DMS 273 treated with DMSO at 0.1 percent for 48 hours (cell line): ENCODE data around the gene TNNT1.
"Not testable (repeated sequence)": the region's sequence is repeated elsewhere in the genome, so short reads cannot be mapped to it uniquely, and the experiment has no call there.

Experiments used
- DNase-seq: peaks from one replicate; lab custom pipeline; 2025; lab: John Stamatoyannopoulos, UW

The TNNT1 gene

GRCh38 chr19:55166530-55167268 lies 17.7 kb upstream of the TNNT1 start, which contains the start of gene DNAAF3:
Gene DNAAF3, minus strand, starts transcription at chr19:55166613. Its CDS starts 200 bp downstream, at chr19:55166413.
- peak; percentile 92 for DNase-seq

- peak; percentile 73 for DNase-seq
These were observed 17.0 kb upstream of the TNNT1 start for GRCh38 chr19:55165952-55166529.

DNA sequence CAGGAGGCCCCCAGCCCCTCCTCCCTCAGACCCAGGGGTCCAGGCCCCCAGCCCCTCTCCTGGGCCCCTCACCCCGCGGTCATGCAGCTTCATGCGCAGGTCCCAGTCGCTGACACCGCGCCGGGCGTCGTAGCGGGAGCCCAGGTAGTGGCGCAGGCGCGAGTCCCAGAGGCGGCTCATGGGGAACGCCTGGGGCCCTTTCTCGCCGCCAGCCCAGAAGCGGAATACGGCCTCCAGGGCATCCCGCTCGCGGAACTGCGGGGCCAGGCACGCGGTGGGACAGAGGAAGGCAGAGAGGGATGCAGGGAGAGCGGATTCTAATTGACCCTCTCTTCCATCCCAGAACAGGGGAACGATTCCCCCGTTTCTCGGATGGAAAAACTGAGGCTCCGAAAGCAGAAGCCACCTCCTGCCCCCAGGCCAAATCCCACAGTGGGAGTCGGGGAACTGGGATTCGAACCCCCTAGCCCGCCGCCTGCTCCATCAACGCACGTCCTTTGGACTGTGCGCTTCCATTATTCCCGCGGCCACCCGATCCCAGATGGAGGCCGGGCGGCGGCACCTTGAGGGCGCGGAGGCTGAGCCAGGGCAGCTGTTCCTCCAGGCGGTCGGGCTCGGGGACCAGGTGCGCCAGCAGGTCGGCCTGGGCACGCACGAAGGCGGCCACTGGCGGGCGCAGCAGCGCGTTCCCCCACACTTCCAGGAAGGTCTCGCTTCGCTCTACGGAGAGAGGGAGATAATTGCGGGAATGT lies 12.7 kb upstream of the TNNT1 start:
- no peak for DNase-seq

DNA sequence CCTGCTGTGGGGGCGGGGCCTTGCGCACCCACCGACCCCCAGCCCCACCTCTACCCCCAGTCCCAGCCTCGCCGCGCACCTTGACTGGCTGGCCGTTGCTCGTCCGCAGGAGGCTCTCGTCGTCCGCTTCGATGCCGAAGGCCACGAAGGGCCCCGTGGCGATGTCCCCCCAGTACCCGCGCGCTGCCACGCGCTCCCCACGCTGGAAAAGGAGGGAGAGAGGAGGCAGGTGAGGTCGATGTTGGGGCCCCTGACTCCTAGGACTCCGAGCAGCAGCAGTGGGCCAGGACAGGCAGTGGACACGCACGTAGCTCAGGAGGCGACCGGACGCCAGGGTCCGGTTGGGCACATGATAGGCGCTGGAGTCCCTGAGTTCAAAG lies 12.0 kb upstream of the TNNT1 start:
- no peak for DNase-seq

- peak; percentile 52 for DNase-seq
These were observed 11.4 kb upstream of the TNNT1 start for GRCh38 chr19:55160128-55160985.

DNA sequence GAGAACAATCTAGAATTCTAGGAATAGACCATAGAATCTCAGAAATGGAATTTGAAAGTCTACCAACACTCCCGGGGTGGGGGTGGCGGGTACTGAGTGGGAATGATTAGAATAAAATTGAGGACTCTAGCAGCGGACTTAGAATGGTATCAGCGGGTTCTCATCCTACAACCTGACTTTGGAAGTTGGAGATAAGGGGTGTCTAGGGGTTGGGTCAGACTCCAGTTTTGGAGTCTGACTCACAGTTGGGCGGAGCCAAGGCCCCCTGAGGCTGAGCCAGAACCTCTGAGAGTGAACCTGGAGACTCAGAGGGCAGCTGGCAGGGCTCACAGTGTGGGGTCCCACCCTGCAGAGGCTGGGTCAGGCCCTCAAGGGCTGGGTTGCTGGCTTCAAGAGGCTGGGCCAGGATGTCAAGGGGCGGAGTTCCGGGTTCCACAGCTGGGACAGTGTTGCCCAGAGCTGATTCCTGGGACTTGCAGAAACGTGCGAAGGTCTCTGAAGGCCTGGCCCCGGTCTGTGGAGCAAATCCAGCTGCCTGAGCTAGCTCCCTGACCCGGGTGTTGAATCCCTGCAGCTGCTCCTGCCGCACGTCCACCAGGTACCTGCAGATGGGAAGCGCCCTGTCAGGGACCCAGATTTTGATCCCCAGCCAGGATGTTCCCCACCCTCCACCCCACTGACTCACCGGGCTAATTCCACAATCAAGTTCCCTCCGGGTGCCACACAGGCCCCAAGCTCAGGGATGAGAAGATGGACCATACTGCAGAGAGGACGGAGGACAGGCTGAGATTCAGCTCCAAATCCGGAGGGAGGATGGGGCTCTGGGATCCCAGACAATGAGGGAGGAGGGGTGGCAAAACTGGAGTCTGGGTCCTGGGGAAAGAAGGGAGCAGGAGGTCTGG lies 10.1 kb upstream of the TNNT1 start:
- DNase-seq, result no peak

GRCh38 chr19:55158423-55158822 lies 9.4 kb upstream of the TNNT1 start:
- DNase-seq, result no peak

DNA sequence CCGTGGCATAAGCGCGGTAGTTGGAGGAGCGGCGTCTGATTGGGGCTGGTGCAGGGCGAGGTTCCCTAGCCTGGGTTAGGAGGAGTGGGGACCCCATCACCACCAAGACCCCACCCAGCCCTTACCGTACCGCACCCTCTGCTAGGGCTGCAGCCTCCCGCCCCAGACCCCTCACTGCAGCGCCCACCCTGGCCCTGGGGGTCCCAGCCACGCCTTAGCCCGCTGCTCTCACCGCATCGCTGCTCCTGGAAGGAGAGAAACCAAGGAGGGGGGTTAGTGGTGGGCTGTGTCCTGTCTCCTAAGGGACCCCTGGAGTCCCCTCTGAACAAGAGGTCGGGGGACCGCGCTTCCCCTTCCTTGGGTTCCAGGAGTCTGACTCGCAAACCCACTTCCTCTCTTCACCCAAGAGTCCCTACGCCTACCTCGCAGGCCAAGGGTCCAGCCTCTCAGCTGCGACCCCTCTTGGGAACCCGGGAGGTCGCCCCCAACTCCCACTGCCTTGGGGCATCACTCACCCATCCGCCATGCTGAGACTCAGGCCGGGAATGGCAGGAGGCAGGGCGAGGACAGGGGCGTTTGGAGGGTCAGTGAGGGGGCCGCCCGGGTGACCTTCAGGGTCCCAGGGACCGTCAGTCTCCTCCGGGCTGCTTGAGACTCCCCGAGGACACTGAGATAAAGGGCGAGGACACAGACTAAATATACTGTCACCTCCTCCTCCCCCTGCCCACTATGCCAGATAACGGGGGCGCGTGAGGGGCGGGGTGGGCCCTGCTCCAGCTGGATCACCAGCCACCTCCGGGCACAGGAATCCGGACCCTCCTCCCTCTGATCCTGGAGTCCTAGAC lies 8.3 kb upstream of the TNNT1 start, which contains the start of gene TNNI3:
Gene TNNI3 (minus strand): TSS at position 669 of the 845 bp plus-strand sequence. CDS start 143 bp downstream, at position 526.
- no peak for DNase-seq

DNA sequence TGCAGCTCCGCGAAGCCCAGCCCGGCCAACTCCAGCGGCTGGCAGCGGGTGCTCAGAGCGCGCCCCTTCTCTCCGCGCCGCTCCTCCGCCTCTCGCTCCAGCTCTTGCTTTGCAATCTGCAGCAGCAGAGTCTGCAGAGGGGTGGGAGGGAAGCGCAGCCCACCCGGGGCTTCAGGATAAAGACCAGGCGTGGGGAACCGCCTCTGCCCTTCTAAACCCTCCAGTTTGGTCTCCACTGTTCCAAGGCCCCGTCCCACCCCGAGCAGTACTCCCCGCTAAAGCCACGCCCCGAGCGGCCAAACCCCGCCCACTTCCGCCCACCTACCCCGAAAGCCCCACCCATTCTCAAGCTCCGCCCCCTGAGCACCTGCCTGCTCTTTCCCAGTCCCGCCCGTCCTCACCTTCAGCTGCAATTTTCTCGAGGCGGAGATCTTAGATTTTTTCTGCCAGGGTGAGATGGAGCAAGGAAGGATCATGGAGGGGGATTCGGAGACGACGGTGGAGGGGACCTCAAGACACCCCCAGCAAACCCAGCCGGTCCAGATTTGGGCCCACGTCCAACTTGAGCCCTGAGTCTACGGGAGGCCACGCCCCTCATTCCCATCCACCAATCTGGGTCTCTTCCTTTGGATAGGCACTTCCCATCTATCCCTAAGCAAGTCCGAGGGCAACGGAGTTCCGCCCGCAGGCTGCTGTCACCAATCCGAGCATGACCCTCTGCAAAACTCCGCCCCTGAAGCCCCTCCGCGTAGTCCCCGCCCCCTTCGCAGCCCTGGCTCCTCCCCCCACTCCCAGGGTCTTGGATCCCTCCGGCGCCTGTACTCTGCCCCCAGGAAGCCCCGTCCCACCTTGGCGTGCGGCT lies 7.4 kb upstream of the TNNT1 start:
- DNase-seq, result peak; percentile 32

DNA sequence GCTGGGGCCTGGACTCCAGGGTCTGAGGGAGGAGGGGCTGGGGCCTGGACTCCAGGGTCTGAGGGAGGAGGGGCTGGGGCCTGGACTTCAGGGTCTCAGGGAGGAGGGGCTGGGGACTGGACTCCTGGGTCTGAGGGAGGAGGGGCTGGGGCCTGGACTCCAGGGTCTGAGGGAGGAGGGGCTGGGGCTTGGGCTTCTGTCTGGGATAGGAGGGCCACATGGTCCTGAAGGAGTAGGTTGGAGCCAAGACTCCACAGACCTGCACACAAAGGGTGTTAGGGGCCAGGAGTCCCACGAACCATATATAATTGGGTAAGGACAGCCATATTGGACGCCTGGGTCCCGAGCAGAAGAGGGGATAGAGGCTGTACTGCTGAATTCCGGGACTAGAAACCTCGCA lies 6.8 kb upstream of the TNNT1 start:
- not testable (repeated sequence) for DNase-seq

DNA sequence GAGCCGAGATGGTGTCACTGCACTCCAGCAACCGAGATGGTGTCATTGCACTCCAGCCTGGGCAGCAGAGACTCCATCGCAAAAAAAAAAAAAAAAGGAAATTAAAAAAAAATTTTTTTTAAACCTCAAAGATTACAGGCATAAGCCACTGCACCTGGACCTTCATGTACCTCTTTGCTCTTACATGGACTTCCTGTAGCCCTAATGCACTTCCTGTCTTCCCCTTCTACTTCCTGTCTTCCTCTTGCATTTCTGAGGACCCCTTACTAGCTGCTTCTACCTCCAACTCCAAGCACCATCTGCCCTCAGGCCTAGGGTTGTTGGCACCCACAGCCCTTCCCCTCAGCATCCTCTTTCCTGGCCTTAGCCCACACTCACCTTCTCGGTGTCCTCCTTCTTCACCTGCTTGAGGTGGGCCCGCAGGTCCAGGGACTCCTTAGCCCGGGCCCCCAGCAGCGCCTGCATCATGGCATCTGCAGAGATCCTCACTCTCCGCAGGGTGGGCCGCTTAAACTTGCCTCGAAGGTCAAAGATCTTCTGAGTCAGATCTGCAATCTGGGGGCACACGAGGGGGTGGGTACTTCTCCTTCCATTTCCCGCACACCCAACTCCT lies 4.8 kb upstream of the TNNT1 start:
- no peak for DNase-seq

- peak; percentile 38 for DNase-seq
These were observed 3.0 kb upstream of the TNNT1 start for GRCh38 chr19:55152017-55152416.

- DNase-seq, result no peak
These were observed 1.3 kb downstream of the TNNT1 start for GRCh38 chr19:55147545-55148251.

DNA sequence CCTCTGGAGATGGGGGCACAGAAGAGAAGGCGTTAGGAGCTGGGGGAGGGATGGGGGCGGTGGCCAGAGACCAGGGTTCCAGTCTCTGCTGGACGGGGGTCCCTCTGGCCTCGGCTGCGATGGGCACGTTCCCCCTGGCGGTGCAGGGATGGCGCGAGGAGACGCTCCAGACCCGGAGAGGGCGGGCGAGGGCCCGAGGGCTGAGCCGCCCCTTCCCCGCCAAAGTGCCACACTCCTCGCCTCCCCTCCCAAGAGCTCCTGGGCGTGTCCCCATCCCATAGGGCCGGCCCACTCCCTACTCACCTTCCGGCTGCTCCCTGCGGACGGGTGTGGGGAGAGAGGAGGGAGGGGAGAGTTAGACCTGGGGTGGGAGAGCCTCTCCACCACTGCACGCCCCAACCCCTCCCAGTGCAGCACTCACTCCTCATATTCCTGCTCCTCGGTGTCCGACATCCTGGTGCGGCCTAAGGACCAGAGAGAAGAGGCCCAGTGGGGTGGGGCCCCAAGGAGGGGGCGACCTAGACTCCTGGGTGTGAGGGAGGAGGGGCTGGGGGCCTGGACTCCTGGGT lies 2.2 kb downstream of the TNNT1 start:
- no peak for DNase-seq

GRCh38 chr19:55146078-55146704 lies 2.8 kb downstream of the TNNT1 start:
- DNase-seq, result no peak

GRCh38 chr19:55145232-55145631 lies 3.8 kb downstream of the TNNT1 start:
- DNase-seq, result no peak

- no peak for DNase-seq
These were observed 7.3 kb downstream of the TNNT1 start for GRCh38 chr19:55141696-55142095.
